ENCODE results near the gene IL33. TPM values are rescaled to one million over a fixed set of nuclear protein-coding genes. Genes with fewer than 3 reads are reported as not detected.

Gene IL33
- polyA plus RNA-seq, 1 of the 3 experiments (the other 2 are of a cell fraction), result not detected

- 84% methylated on average over 1 of the region's 1 CpG for WGBS (ENCODE audit: low lambda C conversion rate)
Measured at GRCh38 chr9:6224393-6225154, 9.0 kb downstream of the IL33 start.

More at GRCh38 chr9:6224393-6225154, 9.0 kb downstream of the IL33 start:
- H3K4me2 ChIP-seq, result no peak overlapping the region
- no peaks in the 10 kb centered on the region for H3K9me3 ChIP-seq
- H3F3A ChIP-seq (replicated peaks; ENCODE audit: insufficient read depth), result no peaks in the 10 kb centered on the region
- TF ChIP-seq MXI1 (IDR thresholded peaks at IDR 0.05; ENCODE audit: low read depth, low read length) (no peak), GABPA (IDR thresholded peaks at IDR 0.05; ENCODE audit: low read depth) (no peak), REST (IDR thresholded peaks at IDR 0.05; ENCODE audit: low read depth, low read length) (no peak), RAD21 (IDR thresholded peaks at IDR 0.05; ENCODE audit: low read length) (no peak), IRF3 (IDR thresholded peaks at IDR 0.05; ENCODE audit: low read depth, low read length) (no peak), CTCF (IDR thresholded peaks at IDR 0.05) (no peak), EZH2phosphoT487 (IDR thresholded peaks at IDR 0.05; ENCODE audit: borderline replicate concordance, low read depth) (no peak), YY1 (IDR thresholded peaks at IDR 0.05; ENCODE audit: low read depth) (no peak), RCOR1 (IDR thresholded peaks at IDR 0.05; ENCODE audit: low read length) (no peak), SMC3 (IDR thresholded peaks at IDR 0.05; ENCODE audit: low read depth, low read length) (no peak), MAX (IDR thresholded peaks at IDR 0.05; ENCODE audit: low read depth) (no peak), MEF2A (IDR thresholded peaks at IDR 0.05; ENCODE audit: borderline replicate concordance, low read depth) (no peak), FOXJ3 (CRISPR knock-in tag; IDR thresholded peaks at IDR 0.05) (no peak)
- H3K36me3 ChIP-seq (replicated peaks in 1 of 2; ENCODE audit: control insufficient read depth in 1 of 2, insufficient read depth in 2 of 2, low read length in 1 of 2), result no peaks in the 10 kb centered on the region
- no peaks in the 10 kb centered on the region for H3K4me1 ChIP-seq (ENCODE audit: control insufficient read depth in 1 of 2, insufficient read depth in 2 of 2, low read depth in 1 of 2, low read length in 1 of 2)
- no peaks in the 10 kb centered on the region for H4K20me1 ChIP-seq (ENCODE audit: insufficient read depth)
- no peaks in the 10 kb centered on the region for H3K27me3 ChIP-seq (ENCODE audit: insufficient read depth)
- H3K27ac ChIP-seq (ENCODE audit: low read depth in 2 of 2, low read length in 1 of 2), result no peak overlapping the region
- ChIA-PET POLR2A (no interaction called here), CTCF (interaction anchor here (0.9 kb wide), 1 partner anchor 30 kb away, joined by 3 read pairs; no protein-coding TSS in a partner anchor)
- DNase-seq, result no peak
- no peak overlapping the region for H2AFZ ChIP-seq (ENCODE audit: low read depth)
- no peak overlapping the region for H3K9ac ChIP-seq
- H3K4me3 ChIP-seq (ENCODE audit: low read depth in 2 of 2, low read length in 1 of 2), result no peak overlapping the region
- no peaks in the 10 kb centered on the region for H3K9me2 ChIP-seq
- H3K79me2 ChIP-seq (ENCODE audit: insufficient read depth), result no peaks in the 10 kb centered on the region

Data from SK-N-SH (cell line).